H9 (cell line): ENCODE results near the gene WDR89. TPM values are rescaled to one million over a fixed set of nuclear protein-coding genes. Genes with fewer than 3 reads are reported as not detected.

Experiments
- DNase-seq: peaks from one replicate; pipeline ENCODE4 v3.0.0-alpha.2; 2017
- H2AFZ ChIP-seq: one replicate; pipeline ENCODE4 v1.6.1; 2013; ENCODE audit warnings: mild to moderate bottlenecking, low read length, control low read depth, moderate library complexity
- H2AK5ac ChIP-seq: 2 replicates; pipeline ENCODE4 v1.6.1; 2013; ENCODE audit warnings: low read length, control low read depth, mixed read lengths; ENCODE audit not compliant: insufficient read length
- H2BK120ac ChIP-seq: one replicate; pipeline ENCODE4 v1.6.1; 2013; ENCODE audit warnings: low read depth, mild to moderate bottlenecking, low read length, control low read depth, inconsistent platforms; ENCODE audit not compliant: poor library complexity, severe bottlenecking
- H2BK12ac ChIP-seq: 2 replicates; pipeline ENCODE4 v1.6.1; 2013; ENCODE audit warnings: low read length, control low read depth, mixed read lengths, low read depth; ENCODE audit not compliant: insufficient read length
- H2BK15ac ChIP-seq: 2 replicates; pipeline ENCODE4 v1.6.1; 2013; ENCODE audit warnings: low read depth, low read length, control low read depth
- H2BK20ac ChIP-seq: one replicate; pipeline ENCODE4 v1.6.1; 2013; ENCODE audit warnings: low read depth, mild to moderate bottlenecking, low read length, control low read depth, inconsistent platforms; ENCODE audit not compliant: poor library complexity, severe bottlenecking
- H2BK5ac ChIP-seq: 2 replicates; pipeline ENCODE4 v1.6.1; 2013; ENCODE audit warnings: low read length, control low read depth, mixed read lengths; ENCODE audit not compliant: insufficient read length
- H3K14ac ChIP-seq: 2 replicates; pipeline ENCODE4 v1.6.1; 2013; ENCODE audit warnings: low read length, control low read depth; ENCODE audit not compliant: insufficient read depth
- H3K18ac ChIP-seq: 2 replicates; pipeline ENCODE4 v1.6.1; 2013; ENCODE audit warnings: low read depth, mild to moderate bottlenecking, mixed read lengths, low read length, control low read depth; ENCODE audit not compliant: insufficient read length
- H3K23ac ChIP-seq: 2 replicates; pipeline ENCODE4 v1.6.1; 2013; ENCODE audit warnings: low read length, control low read depth, mixed read lengths, low read depth; ENCODE audit not compliant: insufficient read length
- H3K23me2 ChIP-seq: 2 replicates; pipeline ENCODE4 v1.6.1; 2013; ENCODE audit warnings: low read depth, mild to moderate bottlenecking, mixed read lengths, low read length, control low read depth; ENCODE audit not compliant: insufficient read length, poor library complexity, severe bottlenecking
- H3K27ac ChIP-seq: 2 replicates; pipeline ENCODE4 v1.5.1; 2013; ENCODE audit warnings: low read length, control low read depth, mixed read lengths, low read depth; ENCODE audit not compliant: insufficient read length
- H3K27me3 ChIP-seq: 2 replicates; pipeline ENCODE4 v1.6.1; 2013; ENCODE audit warnings: low read length, control low read depth, inconsistent platforms; ENCODE audit not compliant: insufficient read depth
- H3K4ac ChIP-seq: 2 replicates; pipeline ENCODE4 v1.6.1; 2013; ENCODE audit warnings: low read depth, mild to moderate bottlenecking, control low read depth, inconsistent platforms, low read length, moderate library complexity
- H3K4me1 ChIP-seq: 2 replicates; pipeline ENCODE4 v1.6.1; 2013; ENCODE audit warnings: low read length, control low read depth, inconsistent platforms; ENCODE audit not compliant: insufficient read depth
- H3K4me2 ChIP-seq: 2 replicates; pipeline ENCODE4 v1.6.1; 2013; ENCODE audit warnings: low read length, control low read depth, mixed read lengths; ENCODE audit not compliant: insufficient read length, insufficient read depth
- H3K56ac ChIP-seq: 2 replicates; pipeline ENCODE4 v1.6.1; 2013; ENCODE audit warnings: low read depth, mild to moderate bottlenecking, mixed read lengths, low read length, control low read depth; ENCODE audit not compliant: insufficient read length
- H3K79me1 ChIP-seq: 2 replicates; pipeline ENCODE4 v1.6.1; 2013; ENCODE audit warnings: low read depth, mild to moderate bottlenecking, moderate library complexity, low read length, control low read depth, inconsistent platforms; ENCODE audit not compliant: insufficient read depth, poor library complexity, severe bottlenecking
- H3K79me2 ChIP-seq: 2 replicates; pipeline ENCODE4 v1.6.1; 2013; ENCODE audit warnings: low read length, control low read depth, inconsistent platforms; ENCODE audit not compliant: insufficient read depth
- H3K9ac ChIP-seq: 2 replicates; pipeline ENCODE4 v1.6.1; 2013; ENCODE audit warnings: low read length, control low read depth, mixed read lengths; ENCODE audit not compliant: insufficient read length; ENCODE audit errors: extremely low read depth
- H3K9me3 ChIP-seq: one replicate; pipeline ENCODE4 v1.6.1; 2013; ENCODE audit warnings: low read depth, low read length, inconsistent platforms; ENCODE audit not compliant: control insufficient read depth
- H3T11ph ChIP-seq: one replicate; pipeline ENCODE4 v1.6.1; 2013; ENCODE audit warnings: mild to moderate bottlenecking, low read length, control low read depth, inconsistent platforms
- H4K20me1 ChIP-seq: one replicate; pipeline ENCODE4 v1.6.1; 2013; ENCODE audit not compliant: control insufficient read depth, insufficient read length, insufficient read depth
- H4K5ac ChIP-seq: 2 replicates; pipeline ENCODE4 v1.6.1; 2013; ENCODE audit warnings: low read depth, mild to moderate bottlenecking, mixed read lengths, low read length, control low read depth; ENCODE audit not compliant: insufficient read length
- H4K8ac ChIP-seq: replicated peaks from 2 replicates; pipeline ENCODE4 v1.6.1; 2013; ENCODE audit warnings: low read length, control low read depth, mixed read lengths, low read depth; ENCODE audit not compliant: insufficient read length
- H4K91ac ChIP-seq: 2 replicates; pipeline ENCODE4 v1.6.1; 2013; ENCODE audit warnings: low read depth, mild to moderate bottlenecking, moderate library complexity, mixed read lengths, low read length, control low read depth; ENCODE audit not compliant: insufficient read length
- H3K27ac Mint-ChIP-seq, 3 experiments: 2 replicates in 2 of 3; 3 replicates in 1 of 3; pipeline ENCODE4 v1.8.0; 2020 to 2021; ENCODE audit warnings: mixed read lengths in 3 of 3, mild to moderate bottlenecking in 1 of 3, moderate library complexity in 1 of 3
- H3K27me3 Mint-ChIP-seq: 2 replicates; pipeline ENCODE4 v1.8.0; 2021; ENCODE audit warnings: low read depth, mild to moderate bottlenecking, moderate library complexity, mixed read lengths
- H3K36me3 Mint-ChIP-seq, 3 experiments: 2 replicates in 2 of 3; 3 replicates in 1 of 3; pipeline ENCODE4 v1.8.0; 2020 to 2021; ENCODE audit warnings: low read depth in 3 of 3, mixed read lengths in 3 of 3; ENCODE audit not compliant: insufficient read depth in 1 of 3
- H3K4me1 Mint-ChIP-seq, 2 experiments: 2 replicates each; pipeline ENCODE4 v1.8.0; 2020; ENCODE audit warnings: mixed read lengths in 2 of 2
- H3K4me3 Mint-ChIP-seq, 2 experiments: 2 replicates in 1 of 2; 3 replicates in 1 of 2; pipeline ENCODE4 v1.8.0; 2020 to 2021; ENCODE audit warnings: mild to moderate bottlenecking in 2 of 2, mixed read lengths in 2 of 2, moderate library complexity in 1 of 2
- H3K9me3 Mint-ChIP-seq, 2 experiments: 2 replicates in 1 of 2; 3 replicates in 1 of 2; pipeline ENCODE4 v1.8.0; 2020; ENCODE audit warnings: mild to moderate bottlenecking in 2 of 2, mixed read lengths in 2 of 2, moderate library complexity in 1 of 2
- WGBS: extraction: QIAGEN DNeasy Blood & Tissue Kit; methylation state at CpG from one replicate; pipeline ENCODE4 v1.1.7; 2013; ENCODE audit warnings: missing lambda C conversion rate, low lambda C conversion rate, mixed read lengths; ENCODE audit not compliant: insufficient read length; ENCODE audit errors: extremely low coverage; 5-methylcytosine and 5-hydroxymethylcytosine counted together
- total RNA-seq: library from RNA; stranded (reverse); gene quantifications from 2 replicates; pipeline ENCODE4 v1.2.1, GENCODE V29; 2021
- TF ChIP-seq, protein P1 (sequence below): fragments of 200-600 bp; sonication (generic); conservative IDR thresholded peaks from 3 replicates; pipeline ENCODE4 v1.8.0; 2021; ENCODE audit warnings: antibody characterized with exemption, mild to moderate bottlenecking

The WDR89 gene
- total RNA-seq, 1 experiment from 2014 or later, result 24.0 TPM

DNA sequence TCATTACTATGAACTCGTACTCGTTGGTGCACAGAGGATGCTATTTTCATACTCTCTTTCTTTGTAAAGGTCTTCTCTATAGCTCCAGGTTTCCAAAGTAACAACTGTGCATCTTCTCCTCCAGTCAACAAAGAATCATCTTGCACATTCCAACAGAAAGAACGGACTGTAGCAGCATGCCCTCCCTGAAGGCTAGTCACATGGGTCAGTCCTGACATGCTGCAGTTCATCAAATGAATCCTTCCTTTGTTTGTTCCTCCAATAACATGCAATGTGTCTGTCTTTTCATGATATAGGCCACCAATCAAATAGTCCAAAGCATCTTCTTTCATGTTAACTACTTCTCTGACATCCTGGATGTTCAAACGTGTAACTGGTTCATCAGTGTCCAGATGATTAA is 42.9 kb downstream of the WDR89 start:
- H3K27ac ChIP-seq, result no peak overlapping the region
- no peak overlapping the region for H3K4me3 Mint-ChIP-seq
- H3K9me3 ChIP-seq, result peaks cover 13% of the 10 kb centered on the region
- no peak overlapping the region for H4K8ac ChIP-seq
- no peak overlapping the region for H3K23ac ChIP-seq
- H3K9me3 Mint-ChIP-seq, result peaks cover 27 to 38% of the 10 kb centered on the region in 2 experiments
- no peak overlapping the region for H2BK5ac ChIP-seq
- no peak overlapping the region for H2AK5ac ChIP-seq
- no peaks in the 10 kb centered on the region for H3K79me2 ChIP-seq
- no peaks in the 10 kb centered on the region for H3K4me1 ChIP-seq
- no peak overlapping the region for H3K27ac Mint-ChIP-seq
- H3K36me3 Mint-ChIP-seq, result peaks cover 52 to 79% (median 74%) of the 10 kb centered on the region in 3 experiments
- no peak overlapping the region for H3K56ac ChIP-seq
- no peak overlapping the region for H3T11ph ChIP-seq
- H4K20me1 ChIP-seq, result no peaks in the 10 kb centered on the region
- no peaks in the 10 kb centered on the region for H3K27me3 ChIP-seq
- H3K18ac ChIP-seq, result no peak overlapping the region
- DNase-seq, result no peak
- H4K91ac ChIP-seq, result no peak overlapping the region
- no peaks in the 10 kb centered on the region for H3K4me1 Mint-ChIP-seq
- no peak overlapping the region for H3K4me2 ChIP-seq
- WGBS, result no CpG with 5 or more reads among the region's 4 CpGs
- H2BK12ac ChIP-seq, result no peak overlapping the region
- H3K23me2 ChIP-seq, result no peaks in the 10 kb centered on the region
- no peak overlapping the region for H3K14ac ChIP-seq
- H2BK20ac ChIP-seq, result no peak overlapping the region
- no peak overlapping the region for H4K5ac ChIP-seq
- H2BK120ac ChIP-seq, result no peak overlapping the region
- no peak overlapping the region for H2BK15ac ChIP-seq
- H3K9ac ChIP-seq, result no peak overlapping the region
- H3K27me3 Mint-ChIP-seq, result peaks cover 3% of the 10 kb centered on the region
- H2AFZ ChIP-seq, result no peak overlapping the region
- peaks cover 3% of the 10 kb centered on the region for H3K79me1 ChIP-seq
- TF ChIP-seq, protein P1, sequence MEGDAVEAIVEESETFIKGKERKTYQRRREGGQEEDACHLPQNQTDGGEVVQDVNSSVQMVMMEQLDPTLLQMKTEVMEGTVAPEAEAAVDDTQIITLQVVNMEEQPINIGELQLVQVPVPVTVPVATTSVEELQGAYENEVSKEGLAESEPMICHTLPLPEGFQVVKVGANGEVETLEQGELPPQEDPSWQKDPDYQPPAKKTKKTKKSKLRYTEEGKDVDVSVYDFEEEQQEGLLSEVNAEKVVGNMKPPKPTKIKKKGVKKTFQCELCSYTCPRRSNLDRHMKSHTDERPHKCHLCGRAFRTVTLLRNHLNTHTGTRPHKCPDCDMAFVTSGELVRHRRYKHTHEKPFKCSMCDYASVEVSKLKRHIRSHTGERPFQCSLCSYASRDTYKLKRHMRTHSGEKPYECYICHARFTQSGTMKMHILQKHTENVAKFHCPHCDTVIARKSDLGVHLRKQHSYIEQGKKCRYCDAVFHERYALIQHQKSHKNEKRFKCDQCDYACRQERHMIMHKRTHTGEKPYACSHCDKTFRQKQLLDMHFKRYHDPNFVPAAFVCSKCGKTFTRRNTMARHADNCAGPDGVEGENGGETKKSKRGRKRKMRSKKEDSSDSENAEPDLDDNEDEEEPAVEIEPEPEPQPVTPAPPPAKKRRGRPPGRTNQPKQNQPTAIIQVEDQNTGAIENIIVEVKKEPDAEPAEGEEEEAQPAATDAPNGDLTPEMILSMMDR, result no peak
- H3K4ac ChIP-seq, result no peak overlapping the region
